Measurements from ENCODE around the gene PPIH. TPM values are rescaled to one million over a fixed set of nuclear protein-coding genes. Genes with fewer than 3 reads are reported as not detected.

PPIH gene
- polyA plus RNA-seq, 4 donors, result 45.2 to 57.3 (median 55.3) TPM

Other genes with a start within 250 kb of the PPIH start
- 1 to 10 TPM; 1.0 to 5.1 (median 3.6) TPM for gene ZMYND12, start 202.4 kb upstream of the PPIH start, polyA plus RNA-seq (ENCODE audit: insufficient read length in 4 of 4)
- 10 to 100 TPM; 50.1 to 97.3 (median 86.7) TPM for gene PPCS, start 201.9 kb upstream of the PPIH start, polyA plus RNA-seq (ENCODE audit: insufficient read length in 4 of 4)
- 10 to 100 TPM in 3 of 4 donors, 1 to 10 TPM in 1; 5.8 to 22.0 (median 17.8) TPM for gene CCDC30, start 195.1 kb upstream of the PPIH start, polyA plus RNA-seq (ENCODE audit: insufficient read length in 4 of 4)
- 100 to 1,000 TPM; 471 to 693 (median 629) TPM for gene YBX1, start 24.0 kb downstream of the PPIH start, polyA plus RNA-seq (ENCODE audit: insufficient read length in 4 of 4)
- gene CLDN19, start 81.8 kb downstream of the PPIH start, polyA plus RNA-seq (ENCODE audit: insufficient read length in 4 of 4), result 100 to 1,000 TPM in 1 of 4 donors, 10 to 100 TPM in 2, 1 to 10 TPM in 1; 2.1 to 103 (median 79.2) TPM
- gene P3H1, start 108.6 kb downstream of the PPIH start, polyA plus RNA-seq (ENCODE audit: insufficient read length in 4 of 4), result 100 to 1,000 TPM in 1 of 4 donors, 10 to 100 TPM in 3; 70.7 to 119 (median 73.5) TPM
- gene C1orf50, start 108.8 kb downstream of the PPIH start, polyA plus RNA-seq (ENCODE audit: insufficient read length in 4 of 4), result 10 to 100 TPM in 3 of 4 donors, 1 to 10 TPM in 1; 7.8 to 13.1 (median 11.3) TPM
- 1 to 10 TPM in 1 of 4 donors, under 1 TPM in 3; 0.47 to 1.0 (median 0.89) TPM for gene TMEM269, start 126.6 kb downstream of the PPIH start, polyA plus RNA-seq (ENCODE audit: insufficient read length in 4 of 4)
- 10 to 100 TPM; 13.9 to 23.8 (median 22.0) TPM for gene ERMAP, start 158.7 kb downstream of the PPIH start, polyA plus RNA-seq (ENCODE audit: insufficient read length in 4 of 4)
- 10 to 100 TPM; 61.8 to 80.4 (median 71.0) TPM for gene SVBP, start 159.0 kb downstream of the PPIH start, polyA plus RNA-seq (ENCODE audit: insufficient read length in 4 of 4)
- gene ZNF691, start 188.2 kb downstream of the PPIH start, polyA plus RNA-seq (ENCODE audit: insufficient read length in 4 of 4), result 10 to 100 TPM; 13.6 to 23.6 (median 20.0) TPM

Measured in left renal pelvis (tissue), 4 donors.